Endodermal cell (in vitro differentiated cells): Measurements from ENCODE around the gene MEOX1. TPM values are rescaled to one million over a fixed set of nuclear protein-coding genes. Genes with fewer than 3 reads are reported as not detected.

Source experiments
- DNase-seq: peaks from one replicate; pipeline ENCODE4 v3.0.0-alpha.2; 2017
- H3K27ac ChIP-seq: 2 replicates; pipeline ENCODE4 v1.5.1; 2013; ENCODE audit warnings: mild to moderate bottlenecking, low read depth, low read length, moderate library complexity
- H3K27me3 ChIP-seq: 2 replicates; pipeline ENCODE4 v1.6.1; 2013; ENCODE audit warnings: mild to moderate bottlenecking, low read length, moderate library complexity; ENCODE audit not compliant: insufficient read depth, control insufficient read depth, poor library complexity, severe bottlenecking
- H3K36me3 ChIP-seq: 2 replicates; pipeline ENCODE4 v1.7.0; 2013; ENCODE audit warnings: mild to moderate bottlenecking, low read length, moderate library complexity; ENCODE audit not compliant: control insufficient read depth, insufficient read depth
- H3K4me1 ChIP-seq: one replicate; pipeline ENCODE4 v1.7.0; 2013; ENCODE audit warnings: low read length; ENCODE audit not compliant: control insufficient read depth, insufficient read depth
- H3K4me3 ChIP-seq: 2 replicates; pipeline ENCODE4 v1.5.1; 2013; ENCODE audit warnings: mild to moderate bottlenecking, low read length, moderate library complexity
- H3K9ac ChIP-seq: 2 replicates; pipeline ENCODE4 v1.6.1; 2013; ENCODE audit warnings: mild to moderate bottlenecking, low read length, moderate library complexity; ENCODE audit not compliant: poor library complexity, severe bottlenecking; ENCODE audit errors: extremely low read depth
- H3K9me3 ChIP-seq: 2 replicates; pipeline ENCODE4 v1.6.1; 2013; ENCODE audit warnings: mild to moderate bottlenecking, low read length, moderate library complexity; ENCODE audit not compliant: control insufficient read depth
- H3K27ac Mint-ChIP-seq: 2 replicates; pipeline ENCODE4 v1.8.0; 2020; ENCODE audit warnings: mixed read lengths
- H3K27me3 Mint-ChIP-seq: 2 replicates; pipeline ENCODE4 v1.8.0; 2021; ENCODE audit warnings: mild to moderate bottlenecking, mixed read lengths; ENCODE audit not compliant: insufficient read depth
- H3K36me3 Mint-ChIP-seq: 2 replicates; pipeline ENCODE4 v1.8.0; 2020; ENCODE audit warnings: low read depth, mixed read lengths
- H3K4me1 Mint-ChIP-seq: 2 replicates; pipeline ENCODE4 v1.8.0; 2020; ENCODE audit warnings: mixed read lengths
- H3K4me3 Mint-ChIP-seq: 2 replicates; pipeline ENCODE4 v1.8.0; 2020; ENCODE audit warnings: mild to moderate bottlenecking, moderate library complexity, mixed read lengths
- H3K9me3 Mint-ChIP-seq: 2 replicates; pipeline ENCODE4 v1.8.0; 2020; ENCODE audit warnings: mild to moderate bottlenecking, mixed read lengths
- CTCF ChIP-seq: fragments of 200-600 bp; sonication (generic); conservative IDR thresholded peaks from 2 replicates; pipeline ENCODE4 v1.5.0; 2021; ENCODE audit warnings: antibody characterized with exemption, mild to moderate bottlenecking
- WGBS, 2 experiments: methylation state at CpG; one replicate each; pipeline versions ENCODE4 v1.1.5 to v1.1.7; 2013; ENCODE audit warnings: missing lambda C conversion rate in 2 of 2, mixed read lengths in 1 of 2; ENCODE audit not compliant: insufficient coverage in 1 of 2, insufficient read length in 1 of 2; 5-methylcytosine and 5-hydroxymethylcytosine counted together
- total RNA-seq, 2 donors: library from RNA; stranded (reverse); fragmentation: NEBNext Ultra II Directional in 1 of 2; extraction: Animal tissue kit (Norgen Biotek cat#: 25700) in 1 of 2; gene quantifications; 2 replicates in 1 of 2; 3 replicates in 1 of 2; pipeline ENCODE4 v1.2.1, GENCODE V29; 2021

Gene MEOX1
- total RNA-seq, 2 donors from 2014 or later: not detected

DNA sequence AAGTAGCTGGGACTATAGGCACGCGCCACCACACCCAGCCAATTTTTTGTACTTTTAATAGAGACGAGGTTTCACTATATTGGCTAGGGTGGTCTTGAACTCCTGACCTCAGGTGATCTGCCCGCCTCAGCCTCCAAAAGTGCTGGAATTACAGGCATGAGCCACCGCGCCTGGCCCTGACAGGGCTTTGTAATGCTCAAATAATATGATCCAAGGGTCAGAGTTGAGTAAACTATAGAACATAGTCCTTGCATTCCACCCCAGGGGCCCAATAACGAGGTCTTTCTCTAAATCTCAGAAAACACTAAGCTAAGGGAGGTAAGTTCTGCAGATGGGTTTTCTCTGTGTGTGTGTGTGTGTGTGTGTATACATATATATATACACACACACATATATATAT is 5.8 kb upstream of the MEOX1 start:
- TF ChIP-seq CTCF: no peak
- no peak overlapping the region for H3K4me3 Mint-ChIP-seq
- Histone ChIP-seq H3K27me3 (no peaks in the 10 kb centered on the region), H3K4me3 (no peak overlapping the region), H3K4me1 (peaks cover 9% of the 10 kb centered on the region), H3K9ac (no peak overlapping the region), H3K27ac (no peak overlapping the region), H3K36me3 (no peaks in the 10 kb centered on the region), H3K9me3 (no peaks in the 10 kb centered on the region)
- H3K27ac Mint-ChIP-seq: no peak overlapping the region
- H3K27me3 Mint-ChIP-seq: no peaks in the 10 kb centered on the region
- H3K4me1 Mint-ChIP-seq: peaks cover 17% of the 10 kb centered on the region
- no peaks in the 10 kb centered on the region for H3K9me3 Mint-ChIP-seq
- WGBS, 2 experiments: 67 to 83% methylated on average over 3 to 6 of the region's 7 CpGs
- H3K36me3 Mint-ChIP-seq: no peaks in the 10 kb centered on the region
- no peak for DNase-seq

DNA sequence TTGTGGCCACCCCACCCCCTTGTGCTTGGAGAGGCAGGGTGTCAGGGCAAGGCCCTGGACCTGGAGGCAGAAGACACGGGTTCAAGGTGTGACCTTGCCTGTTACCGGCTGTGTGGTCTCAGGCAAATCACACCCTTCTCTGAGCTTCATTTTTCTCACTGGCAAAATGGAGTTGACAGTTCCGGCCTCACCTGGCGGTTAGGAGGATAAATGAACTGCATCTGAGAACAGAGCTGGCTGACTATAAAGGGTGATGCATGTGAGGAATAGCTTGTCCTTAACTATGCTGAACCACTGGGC is 4.2 kb upstream of the MEOX1 start:
- Mint-ChIP-seq H3K4me3 (no peak overlapping the region), H3K27ac (no peak overlapping the region), H3K4me1 (peaks cover 28% of the 10 kb centered on the region), H3K9me3 (no peaks in the 10 kb centered on the region), H3K27me3 (no peaks in the 10 kb centered on the region), H3K36me3 (no peaks in the 10 kb centered on the region)
- no peak for DNase-seq
- no peaks in the 10 kb centered on the region for H3K36me3 ChIP-seq
- peaks cover 9% of the 10 kb centered on the region for H3K4me1 ChIP-seq
- no peaks in the 10 kb centered on the region for H3K9me3 ChIP-seq
- H3K27ac ChIP-seq: no peak overlapping the region
- no peak overlapping the region for H3K9ac ChIP-seq
- H3K4me3 ChIP-seq: no peak overlapping the region
- no peaks in the 10 kb centered on the region for H3K27me3 ChIP-seq
- no peak for TF ChIP-seq CTCF
- WGBS, 2 experiments: 89 to 100% methylated on average over 2 to 4 of the region's 4 CpGs

DNA sequence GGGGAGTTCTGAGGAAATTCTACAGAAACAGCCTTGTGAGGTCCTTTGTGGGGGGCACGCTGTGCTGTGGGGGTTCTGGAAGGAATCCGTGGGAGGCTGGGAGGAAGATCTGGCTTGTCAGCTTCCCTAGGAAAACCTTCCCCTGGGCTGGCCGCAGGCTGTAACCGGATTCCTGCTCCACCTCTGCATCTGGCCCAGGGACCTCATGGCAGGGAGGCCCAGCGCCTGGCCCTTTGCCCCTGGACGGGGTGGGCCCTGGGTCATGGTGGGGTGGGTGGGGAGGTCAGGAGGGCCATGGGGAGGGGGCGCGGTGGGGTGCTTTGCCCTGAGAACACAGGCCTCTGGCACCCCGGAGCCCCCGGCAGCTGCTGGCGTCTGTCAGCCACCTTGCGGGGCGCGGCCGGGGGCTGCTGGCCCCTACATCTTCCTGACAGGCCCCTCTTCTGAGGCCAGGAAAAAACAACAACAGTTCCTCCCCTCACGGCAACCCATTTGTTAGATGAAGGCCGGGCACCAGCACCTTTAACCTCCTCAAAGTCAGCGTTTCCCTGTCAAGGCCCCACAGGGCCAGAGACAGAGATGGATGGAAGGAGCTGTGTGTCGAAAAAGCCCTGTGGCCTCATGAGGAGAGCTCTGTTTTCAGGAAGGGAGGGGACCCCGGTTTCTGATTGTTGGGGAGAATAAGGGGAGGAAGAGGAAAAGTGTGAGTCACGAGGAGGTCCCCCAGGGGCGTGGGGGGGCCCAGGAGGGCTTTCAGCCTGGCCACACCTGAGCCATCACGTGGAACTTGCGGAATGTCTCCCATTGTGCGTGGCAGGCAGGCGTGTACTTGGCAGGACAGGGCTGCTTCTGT is 3.6 kb upstream of the MEOX1 start:
- Histone ChIP-seq H3K27me3 (no peaks in the 10 kb centered on the region), H3K9ac (no peak overlapping the region), H3K27ac (no peak overlapping the region), H3K4me3 (no peak overlapping the region), H3K9me3 (no peaks in the 10 kb centered on the region), H3K36me3 (no peaks in the 10 kb centered on the region), H3K4me1 (peaks cover 7% of the 10 kb centered on the region)
- no peaks in the 10 kb centered on the region for H3K9me3 Mint-ChIP-seq
- DNase-seq: peak; percentile 78
- H3K4me3 Mint-ChIP-seq: no peak overlapping the region
- no peaks in the 10 kb centered on the region for H3K27me3 Mint-ChIP-seq
- H3K4me1 Mint-ChIP-seq: peaks cover 27% of the 10 kb centered on the region
- H3K27ac Mint-ChIP-seq: no peak overlapping the region
- WGBS, 2 experiments: 52 to 72% methylated on average over 6 to 26 of the region's 26 CpGs
- no peaks in the 10 kb centered on the region for H3K36me3 Mint-ChIP-seq
- TF ChIP-seq CTCF: no peak
